GM12892 (cell line): ENCODE data around the gene TXNRD1.

Experiments used
- DNase-seq: peaks from one replicate; pipeline ENCODE4 v3.0.0; 2011; ENCODE audit not compliant: insufficient read length
- FAIRE-seq: peaks from 2 replicates; lab custom pipeline; 2011; peaks lifted over from hg19 to GRCh38; lab: Jason Lieb, UNC
- POLR2A ChIP-seq: IDR thresholded peaks from 2 replicates; pipeline ENCODE4 v1.6.1; 2011; ENCODE audit warnings: low read depth, low read length, control low read depth
- POLR2AphosphoS5 ChIP-seq: IDR thresholded peaks from 2 replicates; pipeline ENCODE4 v1.6.1; 2011; ENCODE audit warnings: low read depth, low read length, control low read depth
- TAF1 ChIP-seq: IDR thresholded peaks from 2 replicates; pipeline ENCODE4 v1.6.1; 2011; ENCODE audit warnings: low read depth, mild to moderate bottlenecking, control low read depth, low read length, borderline replicate concordance

Gene TXNRD1

DNA sequence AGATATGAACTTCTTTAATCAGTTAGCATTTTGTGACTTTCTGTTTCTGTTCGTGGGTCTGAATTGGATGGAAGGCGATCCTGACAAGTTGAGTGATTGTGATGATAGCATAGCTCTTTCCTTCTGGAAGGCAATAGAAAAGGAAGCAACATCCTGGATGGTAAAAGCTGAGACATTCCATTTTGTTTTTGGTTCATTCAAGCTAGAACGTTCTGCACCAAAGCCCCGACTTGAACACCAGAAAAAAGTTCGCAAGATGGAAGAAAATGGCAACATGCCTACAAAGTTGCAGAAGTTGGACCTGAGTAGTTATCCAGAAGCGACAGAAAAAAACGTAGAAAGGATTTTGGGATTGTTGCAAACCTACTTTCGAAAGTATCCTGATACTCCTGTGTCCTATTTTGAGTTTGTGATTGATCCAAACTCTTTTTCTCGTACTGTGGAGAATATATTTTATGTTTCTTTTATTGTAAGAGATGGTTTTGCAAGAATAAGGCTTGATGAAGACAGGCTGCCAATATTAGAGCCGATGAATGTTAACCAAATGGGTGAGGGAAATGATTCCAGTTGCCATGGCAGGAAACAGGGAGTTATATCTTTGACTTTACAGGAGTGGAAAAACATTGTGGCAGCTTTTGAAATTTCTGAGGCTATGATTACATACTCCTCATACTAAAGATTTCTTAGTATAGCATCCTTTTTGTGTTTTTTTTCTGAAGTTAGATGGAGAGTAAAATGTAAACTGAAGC lies 88.9 kb downstream of the TXNRD1 start:
- FAIRE-seq (no peak), DNase-seq (no peak)
- TF ChIP-seq POLR2AphosphoS5 (no peak), TAF1 (no peak), POLR2A (no peak)

- no peak for DNase-seq
- TF ChIP-seq POLR2AphosphoS5 = no peak
- no peak for TF ChIP-seq TAF1
- TF ChIP-seq POLR2A = no peak
- no peak for FAIRE-seq
Measured at GRCh38 chr12:104305349-104305748, 89.8 kb downstream of the TXNRD1 start.

DNA sequence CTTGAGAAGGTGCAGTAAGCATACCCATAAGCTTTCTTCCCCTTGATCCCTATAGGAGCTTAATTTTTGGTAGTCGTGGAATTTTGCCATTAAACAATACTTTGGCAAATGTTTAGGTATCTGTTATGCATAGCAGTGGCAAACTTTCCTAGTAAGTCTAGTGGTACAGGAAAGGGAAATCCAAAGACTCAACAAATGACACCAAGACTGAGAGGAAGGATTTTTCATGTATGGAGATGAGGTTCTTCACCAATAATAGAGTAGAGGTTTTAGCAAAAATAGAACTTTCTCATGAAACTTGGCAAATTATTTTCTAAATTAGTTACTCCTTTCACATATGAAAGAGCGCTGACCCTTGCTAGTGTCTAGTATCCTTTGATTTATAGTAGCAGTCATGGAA lies 90.8 kb downstream of the TXNRD1 start:
- TF ChIP-seq TAF1 = no peak
- no peak for DNase-seq
- FAIRE-seq = no peak

DNA sequence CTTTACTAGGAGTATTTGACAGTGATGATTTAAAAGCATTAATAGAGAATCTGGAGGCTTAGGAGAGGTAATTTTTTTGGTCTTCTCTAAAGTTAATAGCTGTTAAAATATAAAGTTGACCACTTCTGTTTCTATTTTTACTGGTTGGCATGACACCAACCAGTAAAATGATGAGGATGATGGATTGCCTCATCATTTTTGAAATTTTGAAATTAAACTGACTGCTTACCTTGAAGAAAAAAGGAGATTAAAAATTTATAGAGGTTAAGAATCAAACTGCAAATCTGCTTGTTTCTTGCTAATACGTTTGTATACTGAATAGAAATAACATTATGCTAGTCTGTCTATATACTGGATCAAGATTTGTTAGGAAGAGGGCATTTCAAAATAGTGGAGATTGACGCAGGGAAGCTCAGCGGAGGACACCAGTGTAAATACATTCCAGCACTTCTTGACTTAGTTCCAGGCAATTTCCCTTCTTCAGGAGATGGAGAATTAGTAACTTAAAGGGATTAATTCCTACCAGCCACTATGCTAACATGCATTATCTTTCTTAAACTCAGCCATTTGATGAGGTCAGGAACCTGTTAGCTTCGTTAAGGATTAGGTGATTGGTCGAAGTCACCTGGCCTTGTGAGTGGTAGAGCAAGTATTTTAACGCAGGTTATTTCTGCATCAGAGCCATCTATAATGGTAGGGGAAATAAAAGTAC lies 91.5 kb downstream of the TXNRD1 start:
- no peak for DNase-seq
- FAIRE-seq = no peak
- TF ChIP-seq TAF1 (no peak), POLR2AphosphoS5 (no peak), POLR2A (no peak)

DNA sequence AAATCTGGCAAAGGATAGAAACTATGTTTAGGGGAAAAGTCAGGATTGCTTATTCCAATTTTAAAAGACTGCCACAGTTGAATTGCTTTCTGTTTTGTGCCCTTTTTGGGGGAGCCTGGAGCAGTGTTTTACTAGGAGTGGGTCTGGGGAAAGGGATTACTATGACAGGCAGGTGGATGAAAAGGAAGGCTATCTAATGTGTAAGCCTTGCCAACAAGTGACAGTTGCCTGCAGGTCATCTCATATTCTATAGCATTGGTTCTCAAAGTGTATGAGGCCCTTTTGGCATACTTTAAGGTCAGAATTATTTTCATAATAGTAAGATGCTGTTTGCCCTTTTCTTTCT lies 92.0 kb downstream of the TXNRD1 start:
- no peak for FAIRE-seq
- TF ChIP-seq POLR2A (no peak), TAF1 (no peak), POLR2AphosphoS5 (no peak)

GRCh38 chr12:104309446-104309993 lies 93.9 kb downstream of the TXNRD1 start:
- TF ChIP-seq TAF1 (no peak), POLR2A (no peak), POLR2AphosphoS5 (no peak)
- FAIRE-seq (no peak), DNase-seq (no peak)

More for the DNA sequence above, 92.0 kb downstream of the TXNRD1 start:
- DNase-seq = no peak

GRCh38 chr12:104310751-104311633 lies 95.4 kb downstream of the TXNRD1 start:
- no peak for FAIRE-seq
- no peak for TF ChIP-seq POLR2AphosphoS5
- TF ChIP-seq POLR2A = no peak
- TF ChIP-seq TAF1 = no peak
- DNase-seq = no peak

DNA sequence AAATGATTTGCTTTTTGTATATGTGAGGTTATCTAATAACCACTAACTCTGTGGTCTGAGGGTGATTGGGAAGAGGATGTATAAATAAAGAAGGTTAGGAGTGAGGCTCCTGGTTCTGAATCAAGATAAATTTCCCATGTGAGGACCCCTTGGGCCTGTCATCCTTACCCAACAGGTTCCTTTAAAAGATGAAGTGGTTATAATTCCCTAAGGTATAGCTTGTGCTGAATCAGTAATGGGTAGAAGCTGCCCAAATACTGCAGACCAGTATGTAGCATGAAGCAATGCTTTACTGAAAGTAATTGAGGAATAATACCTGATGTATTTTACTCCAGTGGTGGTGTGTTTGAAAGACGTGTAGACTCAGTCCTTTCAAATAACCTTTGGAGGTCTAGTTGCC lies 96.6 kb downstream of the TXNRD1 start:
- FAIRE-seq = no peak
- TF ChIP-seq TAF1 = no peak
- TF ChIP-seq POLR2AphosphoS5 = no peak
- TF ChIP-seq POLR2A = no peak

GRCh38 chr12:104312654-104313053 lies 97.1 kb downstream of the TXNRD1 start:
- DNase-seq (no peak), FAIRE-seq (no peak)
- TF ChIP-seq TAF1 = no peak
- TF ChIP-seq POLR2AphosphoS5 = no peak
- TF ChIP-seq POLR2A = no peak

More for the DNA sequence above, 96.6 kb downstream of the TXNRD1 start:
- DNase-seq = no peak

- TF ChIP-seq POLR2AphosphoS5 = no peak
- no peak for TF ChIP-seq POLR2A
- TF ChIP-seq TAF1 = no peak
- FAIRE-seq (no peak), DNase-seq (no peak)
Measured at GRCh38 chr12:104313568-104314241, 98.1 kb downstream of the TXNRD1 start.
